ENCODE results near the gene VAMP1. TPM values are rescaled to one million over a fixed set of nuclear protein-coding genes. Genes with fewer than 3 reads are reported as not detected.
"Not testable (repeated sequence)": the region's sequence is repeated elsewhere in the genome, so short reads cannot be mapped to it uniquely, and the experiment has no call there.

The VAMP1 gene
- total RNA-seq, 1 experiment from 2014 or later: 13.9 TPM

GRCh38 chr12:6428326-6428725, 42.2 kb downstream of the VAMP1 start:
- intact Hi-C loops (cut with micrococcal nuclease): no loop called here
- H3F3A ChIP-seq (ENCODE audit: low read length, unreplicated experiment): peaks cover 8% of the 10 kb centered on the region

DNA sequence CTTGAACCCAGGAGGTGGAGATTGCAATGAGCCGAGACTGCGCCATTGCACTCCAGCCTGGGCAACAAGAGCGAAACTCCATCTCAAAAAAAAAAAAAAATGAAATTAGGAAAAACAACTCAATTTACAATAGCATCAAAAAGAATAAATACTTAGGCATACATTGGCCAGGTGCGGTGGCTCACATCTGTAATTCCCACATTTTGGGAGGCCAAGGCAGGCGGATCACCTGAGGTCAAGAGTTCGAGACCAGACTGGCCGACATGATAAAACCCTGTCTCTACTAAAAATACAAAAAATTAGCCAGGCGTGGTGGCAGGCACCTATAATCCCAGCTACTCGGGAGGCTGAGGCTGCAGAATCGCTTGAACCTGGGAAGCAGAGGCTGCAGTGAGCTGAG, 42.7 kb downstream of the VAMP1 start:
- CTCF ChIA-PET; H3K9ac ChIP-seq (ENCODE audit: low read length): not testable (repeated sequence)

More at GRCh38 chr12:6428326-6428725, 42.2 kb downstream of the VAMP1 start:
- no peak for ATAC-seq
- no peaks in the 10 kb centered on the region for H3K36me3 ChIP-seq (ENCODE audit: low read depth, low read length)
- TF ChIP-seq EZH2phosphoT487 (IDR thresholded peaks at IDR 0.05; ENCODE audit: borderline replicate concordance, low read length) (no peak), EZH2 (IDR thresholded peaks at IDR 0.05; ENCODE audit: low read length, unreplicated experiment) (no peak)
- TF ChIP-seq, protein P1, sequence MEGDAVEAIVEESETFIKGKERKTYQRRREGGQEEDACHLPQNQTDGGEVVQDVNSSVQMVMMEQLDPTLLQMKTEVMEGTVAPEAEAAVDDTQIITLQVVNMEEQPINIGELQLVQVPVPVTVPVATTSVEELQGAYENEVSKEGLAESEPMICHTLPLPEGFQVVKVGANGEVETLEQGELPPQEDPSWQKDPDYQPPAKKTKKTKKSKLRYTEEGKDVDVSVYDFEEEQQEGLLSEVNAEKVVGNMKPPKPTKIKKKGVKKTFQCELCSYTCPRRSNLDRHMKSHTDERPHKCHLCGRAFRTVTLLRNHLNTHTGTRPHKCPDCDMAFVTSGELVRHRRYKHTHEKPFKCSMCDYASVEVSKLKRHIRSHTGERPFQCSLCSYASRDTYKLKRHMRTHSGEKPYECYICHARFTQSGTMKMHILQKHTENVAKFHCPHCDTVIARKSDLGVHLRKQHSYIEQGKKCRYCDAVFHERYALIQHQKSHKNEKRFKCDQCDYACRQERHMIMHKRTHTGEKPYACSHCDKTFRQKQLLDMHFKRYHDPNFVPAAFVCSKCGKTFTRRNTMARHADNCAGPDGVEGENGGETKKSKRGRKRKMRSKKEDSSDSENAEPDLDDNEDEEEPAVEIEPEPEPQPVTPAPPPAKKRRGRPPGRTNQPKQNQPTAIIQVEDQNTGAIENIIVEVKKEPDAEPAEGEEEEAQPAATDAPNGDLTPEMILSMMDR (conservative IDR thresholded peaks at IDR 0.05; ENCODE audit: low read depth, low read length): no peak
- BruUV-seq (replicated peaks): no TSS peak
- H3K79me2 ChIP-seq (ENCODE audit: low read length): no peaks in the 10 kb centered on the region
- CTCF ChIA-PET: no interaction called here
- H3K4me1 ChIP-seq (ENCODE audit: insufficient read depth, low read length): peaks cover 19% of the 10 kb centered on the region
- no peaks in the 10 kb centered on the region for H3K9me2 ChIP-seq (replicated peaks; ENCODE audit: low read length)
- no peak overlapping the region for H3K9ac ChIP-seq (ENCODE audit: low read length)
- no peak overlapping the region for H3K4me3 ChIP-seq (ENCODE audit: low read length)
- DNase-seq: no peak
- H2AFZ ChIP-seq (ENCODE audit: low read length): no peak overlapping the region
- H3K9me3 ChIP-seq (ENCODE audit: low read length): no peaks in the 10 kb centered on the region
- H3K4me2 ChIP-seq (ENCODE audit: low read length): no peak overlapping the region
- no peaks in the 10 kb centered on the region for H4K20me1 ChIP-seq (ENCODE audit: low read length)
- H3K27me3 ChIP-seq (ENCODE audit: low read length): no peaks in the 10 kb centered on the region
- H3K27ac ChIP-seq (ENCODE audit: low read length): no peak overlapping the region
- POLR2A ChIA-PET (ENCODE audit: unreplicated experiment): no interaction called here

GRCh38 chr12:6426882-6427671, 43.4 kb downstream of the VAMP1 start:
- H3K36me3 ChIP-seq (ENCODE audit: low read depth, low read length): no peaks in the 10 kb centered on the region
- no peak overlapping the region for H3K4me2 ChIP-seq (ENCODE audit: low read length)
- DNase-seq: no peak
- no peak overlapping the region for H3K27ac ChIP-seq (ENCODE audit: low read length)
- no peak for TF ChIP-seq EZH2 (IDR thresholded peaks at IDR 0.05; ENCODE audit: low read length, unreplicated experiment)
- TF ChIP-seq EZH2phosphoT487 (IDR thresholded peaks at IDR 0.05; ENCODE audit: borderline replicate concordance, low read length): no peak
- TF ChIP-seq, protein P1 (conservative IDR thresholded peaks at IDR 0.05; ENCODE audit: low read depth, low read length): no peak
- peaks cover 8% of the 10 kb centered on the region for H3F3A ChIP-seq (ENCODE audit: low read length, unreplicated experiment)
- no peaks in the 10 kb centered on the region for H3K27me3 ChIP-seq (ENCODE audit: low read length)
- H3K9ac ChIP-seq (ENCODE audit: low read length): no peak overlapping the region
- H3K4me1 ChIP-seq (ENCODE audit: insufficient read depth, low read length): peaks cover 19% of the 10 kb centered on the region
- no peaks in the 10 kb centered on the region for H3K9me3 ChIP-seq (ENCODE audit: low read length)
- H3K9me2 ChIP-seq (replicated peaks; ENCODE audit: low read length): no peaks in the 10 kb centered on the region
- ATAC-seq: no peak
- CTCF ChIA-PET: no interaction called here
- no peaks in the 10 kb centered on the region for H3K79me2 ChIP-seq (ENCODE audit: low read length)
- POLR2A ChIA-PET (ENCODE audit: unreplicated experiment): no interaction called here
- no peak overlapping the region for H3K4me3 ChIP-seq (ENCODE audit: low read length)
- intact Hi-C loops (cut with micrococcal nuclease): no loop called here
- no TSS peak for BruUV-seq (replicated peaks)
- H4K20me1 ChIP-seq (ENCODE audit: low read length): no peaks in the 10 kb centered on the region
- H2AFZ ChIP-seq (ENCODE audit: low read length): no peak overlapping the region

More for the DNA sequence above, 42.7 kb downstream of the VAMP1 start:
- H4K20me1 ChIP-seq (ENCODE audit: low read length); H3K27me3 ChIP-seq (ENCODE audit: low read length); POLR2A ChIA-PET (ENCODE audit: unreplicated experiment); DNase-seq; H3K36me3 ChIP-seq (ENCODE audit: low read depth, low read length); H3K4me2 ChIP-seq (ENCODE audit: low read length); H3K79me2 ChIP-seq (ENCODE audit: low read length); H3K9me2 ChIP-seq (replicated peaks; ENCODE audit: low read length); H3K9me3 ChIP-seq (ENCODE audit: low read length); H2AFZ ChIP-seq (ENCODE audit: low read length); intact Hi-C loops (cut with micrococcal nuclease); H3K4me3 ChIP-seq (ENCODE audit: low read length); H3F3A ChIP-seq (ENCODE audit: low read length, unreplicated experiment); ATAC-seq; H3K27ac ChIP-seq (ENCODE audit: low read length); BruUV-seq (replicated peaks): not testable (repeated sequence)
- peaks cover 19% of the 10 kb centered on the region for H3K4me1 ChIP-seq (ENCODE audit: insufficient read depth, low read length)
